ENCODE measurements around the gene IFTAP.

- TF ChIP-seq POLR2A (IDR thresholded peaks at IDR 0.05; ENCODE audit: low read depth, low read length) (no peak), TAF1 (IDR thresholded peaks at IDR 0.05; ENCODE audit: low read depth, low read length) (no peak)
Observed at GRCh38 chr11:36688132-36688531, 93.8 kb downstream of the IFTAP start.

Measured in GM12891 (cell line).